K562 (cell line): Measurements from ENCODE around the gene RALGPS1. TPM values are rescaled to one million over a fixed set of nuclear protein-coding genes. Genes with fewer than 3 reads are reported as not detected.

Experiments
- AFF1 ChIP-seq, 2 experiments: fragments of 450-650 bp; IDR thresholded peaks; 2 replicates each; pipeline ENCODE4 v1.6.1; 2018; ENCODE audit warnings: mild to moderate bottlenecking in 2 of 2, low read depth in 1 of 2; ENCODE audit not compliant: partially characterized antibody in 2 of 2
- BRCA1 ChIP-seq, 2 experiments: fragments of 450-650 bp in 1 of 2; sonication (generic) in 1 of 2; formaldehyde crosslinking in 1 of 2; IDR thresholded peaks; 2 replicates each; pipeline versions ENCODE4 v1.5.0 to v1.6.1; 2017 to 2020; ENCODE audit warnings: mild to moderate bottlenecking in 1 of 2, missing genetic modification reagents in 1 of 2
- FOXM1 ChIP-seq, 2 experiments: fragments of 450-650 bp in 1 of 2; sonication (generic) in 1 of 2; formaldehyde crosslinking in 1 of 2; IDR thresholded peaks; 2 replicates each; pipeline versions ENCODE4 v1.6.1 to v1.9.0; 2017 to 2022; ENCODE audit warnings: low read depth in 2 of 2, mild to moderate bottlenecking in 2 of 2, missing genetic modification reagents in 1 of 2, moderate library complexity in 1 of 2
- MAZ ChIP-seq, 2 experiments: fragments of 450-650 bp in 1 of 2; sonication (generic) in 1 of 2; formaldehyde crosslinking; IDR thresholded peaks in 1 of 2; conservative IDR thresholded peaks in 1 of 2; 2 replicates each; pipeline versions ENCODE4 v1.4.0 to v1.5.0; 2020; ENCODE audit warnings: mild to moderate bottlenecking in 1 of 2, missing genetic modification reagents in 1 of 2
- MEF2D ChIP-seq: conservative IDR thresholded peaks from 2 replicates; pipeline ENCODE4 v1.6.1; 2016; ENCODE audit warnings: low read depth, missing genetic modification characterization, missing compliant biosample characterization
- NCOA2 ChIP-seq, 2 experiments: fragments of 450-650 bp; IDR thresholded peaks; 2 replicates each; pipeline ENCODE4 v1.6.1; 2018; ENCODE audit warnings: mild to moderate bottlenecking in 2 of 2, moderate library complexity in 1 of 2; ENCODE audit not compliant: partially characterized antibody in 2 of 2
- NCOA4 ChIP-seq: fragments of 450-650 bp; IDR thresholded peaks from 2 replicates; pipeline ENCODE4 v1.6.1; 2018; ENCODE audit warnings: mild to moderate bottlenecking; ENCODE audit not compliant: partially characterized antibody
- SAP30 ChIP-seq: fragments of 200-600 bp; sonication (generic); IDR thresholded peaks from 2 replicates; pipeline ENCODE4 v1.6.1; 2012; ENCODE audit warnings: borderline replicate concordance, low read depth, mild to moderate bottlenecking, moderate library complexity, low read length, control low read depth, inconsistent platforms; ENCODE audit not compliant: insufficient read depth, poor library complexity, severe bottlenecking
- TRIM25 ChIP-seq: fragments of 450-650 bp; IDR thresholded peaks from 2 replicates; pipeline ENCODE4 v1.7.0; 2016; ENCODE audit warnings: borderline replicate concordance
- VEZF1 ChIP-seq: fragments of 200-800 bp; sonication (Bioruptor generic); IDR thresholded peaks from 2 replicates; pipeline ENCODE4 v1.6.1; 2017; ENCODE audit warnings: missing genetic modification characterization, missing compliant biosample characterization
- XRCC4 ChIP-seq: IDR thresholded peaks from one replicate; pipeline ENCODE4 v1.6.1; 2011; ENCODE audit not compliant: insufficient read depth, insufficient read length; ENCODE audit errors: extremely low read depth
- ZBTB12 ChIP-seq: fragments of 250-450 bp; sonication (Bioruptor Pico); IDR thresholded peaks from 2 replicates; pipeline ENCODE4 v1.4.0; 2020
- ZNF408 ChIP-seq: fragments of 250-450 bp; sonication (Bioruptor Pico); IDR thresholded peaks from 2 replicates; pipeline ENCODE4 v1.4.0; 2020; ENCODE audit warnings: low read depth, mild to moderate bottlenecking, moderate library complexity
- ZNF644 ChIP-seq: fragments of 200-800 bp; sonication (Bioruptor generic); IDR thresholded peaks from 2 replicates; pipeline ENCODE4 v1.6.1; 2016; ENCODE audit warnings: low read depth, missing genetic modification characterization, missing compliant biosample characterization
- polyA plus RNA-seq, 8 experiments: library from polyadenylated mRNA; depleted of rRNA in 4 of 8; stranded (reverse) in 5 of 8; unstranded in 3 of 8; fragments of >200 nt; fragmentation: Nextera tagmentation in 2 of 8; fragmentation: Illumina TruSeq in 1 of 8; extraction: Ambion mirVana in 2 of 8; extraction: Trizol in 1 of 8; gene quantifications; 2 replicates each; pipeline versions ENCODE4 v1.2.1 to v1.2.3, GENCODE V29; 2011 to 2014; ENCODE audit warnings: inconsistent platforms in 1 of 8, missing spikeins in 1 of 8
- total RNA-seq, 7 experiments: library from RNA; depleted of rRNA in 6 of 7; stranded (reverse); fragments of >200 nt in 6 of 7; fragmentation: Illumina TruSeq in 2 of 7; extraction: Trizol in 2 of 7; gene quantifications; 2 replicates each; pipeline versions ENCODE4 v1.2.1 to v1.2.3, GENCODE V29; 2011 to 2021; ENCODE audit warnings: low replicate concordance in 1 of 7

RALGPS1 gene
- total and polyA plus RNA-seq, 9 of the 15 experiments (the other 6 are each of a cell fraction or from before 2014, with no cell fraction given): 0.04 to 2.6 (median 1.5) TPM

DNA sequence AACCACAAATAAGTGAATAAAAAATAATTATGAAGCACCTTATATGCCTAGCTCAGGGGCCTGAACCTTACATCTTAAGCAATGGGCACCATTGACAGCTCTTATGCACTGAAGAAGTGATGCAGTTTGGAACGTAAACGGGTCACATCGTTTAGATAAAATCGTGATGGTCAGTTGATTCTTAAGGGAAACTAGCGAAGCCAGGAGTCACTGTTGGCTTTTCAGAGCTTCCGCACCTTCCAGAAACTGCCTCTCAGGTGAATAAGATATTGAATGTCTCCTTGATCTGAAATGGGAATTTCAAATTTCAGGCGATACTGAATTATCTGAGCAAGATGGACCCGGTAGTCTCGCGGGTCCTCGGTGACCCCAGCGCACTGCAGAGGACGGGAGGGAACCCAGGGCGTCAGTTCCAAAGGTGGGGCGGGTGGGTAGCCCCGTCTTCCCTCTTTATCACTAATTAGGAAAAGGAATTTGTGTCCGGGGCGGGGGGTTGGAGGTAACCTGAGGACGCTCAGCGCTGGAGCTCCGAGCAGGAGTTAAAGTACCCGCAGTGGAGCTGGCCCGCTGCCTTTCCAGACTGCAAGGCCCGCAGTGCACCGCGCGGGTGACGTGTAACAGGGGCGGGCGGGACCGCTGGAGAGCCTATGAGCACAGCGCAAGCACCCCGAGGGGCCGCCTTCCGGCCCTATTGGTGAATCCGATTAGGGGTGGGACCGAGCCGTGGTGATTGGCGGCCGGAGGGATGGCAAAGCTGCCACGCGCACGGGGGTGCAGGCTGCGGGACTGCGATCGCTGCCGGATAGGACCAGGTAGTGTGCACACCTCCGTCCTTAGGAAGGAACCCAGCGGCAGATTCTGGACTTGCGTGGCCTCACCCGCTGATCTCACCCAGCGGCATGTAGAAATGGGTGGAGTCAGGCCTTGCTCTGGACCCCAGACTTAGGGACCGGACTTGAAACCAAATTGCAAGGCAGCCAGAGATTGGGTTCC lies 330.3 kb downstream of the RALGPS1 start (continued):
- TF ChIP-seq VEZF1: peak; percentile 37; the same call in 1 of the 2 replicates
- no peak for TF ChIP-seq AFF1 (IDR thresholded peaks at IDR 0.05; ENCODE audit: low read depth in 1 of 2, partially characterized antibody in 2 of 2)
- TF ChIP-seq ZNF408 (CRISPR knock-in tag): no peak
- no peak for TF ChIP-seq FOXM1 (IDR thresholded peaks at IDR 0.05; ENCODE audit: low read depth)
- no peak for TF ChIP-seq FOXM1 (CRISPR knock-in tag; IDR thresholded peaks at IDR 0.05; ENCODE audit: low read depth)
- no peak for TF ChIP-seq TRIM25
- no peak for TF ChIP-seq NCOA4
- peak; percentile 86 for TF ChIP-seq ZBTB12 (CRISPR knock-in tag)
- no peak for TF ChIP-seq XRCC4
- no peak for TF ChIP-seq BRCA1 (IDR thresholded peaks at IDR 0.05)
- no peak for TF ChIP-seq BRCA1 (CRISPR knock-in tag; IDR thresholded peaks at IDR 0.05)
- no peak for TF ChIP-seq MEF2D
- TF ChIP-seq NCOA2 (IDR thresholded peaks at IDR 0.05; ENCODE audit: partially characterized antibody in 2 of 2): no peak
- peak in 1 of 2 experiments; percentile 67; a peak in 1 of 4 replicates for TF ChIP-seq MAZ (CRISPR knock-in tag; conservative IDR thresholded peaks at IDR 0.05 in 1 of 2, IDR thresholded peaks at IDR 0.05 in 1 of 2)
- TF ChIP-seq SAP30: no peak
- TF ChIP-seq ZNF644 (tag): no peak
